ENCODE measurements around the gene ARL2BP. TPM values are rescaled to one million over a fixed set of nuclear protein-coding genes. Genes with fewer than 3 reads are reported as not detected.

ARL2BP gene
- total RNA-seq, 1 donor from 2014 or later, result 60.0 TPM

DNA sequence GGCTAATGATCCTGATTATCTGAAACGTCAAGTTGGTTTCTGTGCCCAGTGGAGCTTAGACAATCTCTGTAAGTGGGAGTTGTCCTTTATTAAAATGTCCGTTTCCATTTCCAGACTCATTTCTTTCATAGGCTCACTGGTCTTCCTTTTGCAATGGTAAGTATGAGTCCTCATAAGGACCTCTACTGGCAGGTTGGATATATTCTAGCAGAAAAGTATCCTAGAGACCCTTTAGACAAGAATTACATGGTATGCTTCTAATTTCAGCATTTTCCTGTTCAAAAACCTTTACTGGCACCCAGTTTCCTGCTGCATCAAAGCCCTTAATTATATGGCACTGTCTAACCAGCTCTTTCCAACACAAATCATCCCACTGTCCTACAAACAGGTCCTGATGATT lies 28.1 kb upstream of the ARL2BP start:
- TF ChIP-seq, protein P1, sequence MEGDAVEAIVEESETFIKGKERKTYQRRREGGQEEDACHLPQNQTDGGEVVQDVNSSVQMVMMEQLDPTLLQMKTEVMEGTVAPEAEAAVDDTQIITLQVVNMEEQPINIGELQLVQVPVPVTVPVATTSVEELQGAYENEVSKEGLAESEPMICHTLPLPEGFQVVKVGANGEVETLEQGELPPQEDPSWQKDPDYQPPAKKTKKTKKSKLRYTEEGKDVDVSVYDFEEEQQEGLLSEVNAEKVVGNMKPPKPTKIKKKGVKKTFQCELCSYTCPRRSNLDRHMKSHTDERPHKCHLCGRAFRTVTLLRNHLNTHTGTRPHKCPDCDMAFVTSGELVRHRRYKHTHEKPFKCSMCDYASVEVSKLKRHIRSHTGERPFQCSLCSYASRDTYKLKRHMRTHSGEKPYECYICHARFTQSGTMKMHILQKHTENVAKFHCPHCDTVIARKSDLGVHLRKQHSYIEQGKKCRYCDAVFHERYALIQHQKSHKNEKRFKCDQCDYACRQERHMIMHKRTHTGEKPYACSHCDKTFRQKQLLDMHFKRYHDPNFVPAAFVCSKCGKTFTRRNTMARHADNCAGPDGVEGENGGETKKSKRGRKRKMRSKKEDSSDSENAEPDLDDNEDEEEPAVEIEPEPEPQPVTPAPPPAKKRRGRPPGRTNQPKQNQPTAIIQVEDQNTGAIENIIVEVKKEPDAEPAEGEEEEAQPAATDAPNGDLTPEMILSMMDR (IDR thresholded peaks at IDR 0.05), result no peak
- no peak for ATAC-seq

DNA sequence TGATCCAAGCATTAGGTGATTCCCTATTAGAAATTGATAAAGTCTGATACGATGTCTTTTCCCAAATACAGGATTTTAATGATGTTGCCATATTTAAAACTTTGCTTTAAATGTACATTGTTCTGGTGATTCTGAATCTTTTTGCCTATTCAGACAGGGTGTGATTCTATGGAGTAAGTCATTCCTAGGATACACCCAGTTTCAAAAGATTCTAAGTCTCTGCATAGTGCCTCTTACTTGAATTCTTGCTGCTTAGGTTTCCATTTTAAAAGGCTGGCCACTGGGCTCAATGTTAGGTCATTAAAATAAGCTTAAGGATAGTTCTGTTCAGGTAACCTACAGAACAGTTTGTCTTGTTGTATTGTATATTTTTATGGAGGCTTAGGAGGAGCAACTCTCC lies 22.0 kb upstream of the ARL2BP start:
- H3K36me3 ChIP-seq, result peaks cover 93% of the 10 kb centered on the region
- no peak for ATAC-seq
- H3K27ac ChIP-seq, result no peak overlapping the region
- H3K4me1 ChIP-seq, result no peaks in the 10 kb centered on the region
- TF ChIP-seq, protein P1 (IDR thresholded peaks at IDR 0.05), result no peak
- intact Hi-C loops (cut with DNase I), result no loop called here
- no peaks in the 10 kb centered on the region for H3K9me3 ChIP-seq
- no peak overlapping the region for H3K4me3 ChIP-seq
- H3K27me3 ChIP-seq, result no peaks in the 10 kb centered on the region
- no peak for DNase-seq

More for the DNA sequence above, 28.1 kb upstream of the ARL2BP start:
- Histone ChIP-seq H3K4me3 (no peak overlapping the region), H3K4me1 (no peaks in the 10 kb centered on the region), H3K36me3 (peaks cover 95% of the 10 kb centered on the region), H3K9me3 (peaks cover 13% of the 10 kb centered on the region), H3K27me3 (no peaks in the 10 kb centered on the region), H3K27ac (no peak overlapping the region)
- no peak for DNase-seq
- intact Hi-C loops (cut with DNase I), result no loop called here

DNA sequence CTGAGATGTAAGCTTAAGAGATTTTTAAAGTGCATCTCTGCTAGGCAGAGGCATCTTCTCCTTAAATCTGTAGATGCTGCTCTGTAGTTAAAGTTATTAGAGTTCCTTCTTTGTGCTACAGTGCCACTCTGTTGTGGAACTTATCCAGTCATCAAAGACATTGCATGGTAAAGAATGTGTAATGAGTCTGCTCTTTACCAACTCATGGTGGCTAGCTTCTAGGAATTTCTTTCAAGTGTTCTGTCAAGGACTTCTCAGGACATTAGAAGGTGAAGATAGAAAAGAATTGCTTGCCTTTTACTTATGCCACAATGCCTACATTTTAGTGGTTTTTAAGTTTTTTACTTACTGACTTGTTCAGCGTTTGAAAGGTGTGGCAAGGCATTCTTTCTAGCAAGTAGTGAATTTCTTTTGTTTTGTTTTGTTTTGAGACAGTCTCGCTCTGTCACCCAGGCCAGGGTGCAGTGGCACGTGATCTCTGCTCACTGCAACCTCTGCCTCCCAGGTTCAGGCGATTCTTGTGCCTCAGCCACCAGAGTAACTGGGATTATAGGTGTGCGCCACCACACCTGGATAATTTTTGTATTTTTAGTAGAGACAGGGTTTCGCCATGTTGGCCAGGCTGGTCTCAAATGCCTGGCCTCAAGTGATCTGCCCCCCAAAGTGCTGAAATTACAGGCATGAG lies 20.3 kb upstream of the ARL2BP start:
- H3K4me1 ChIP-seq, result no peaks in the 10 kb centered on the region
- no peak overlapping the region for H3K4me3 ChIP-seq
- H3K27me3 ChIP-seq, result no peaks in the 10 kb centered on the region
- TF ChIP-seq, protein P1 (IDR thresholded peaks at IDR 0.05), result no peak
- intact Hi-C loops (cut with DNase I), result no loop called here
- no peak for ATAC-seq
- DNase-seq, result no peak
- no peaks in the 10 kb centered on the region for H3K9me3 ChIP-seq
- H3K36me3 ChIP-seq, result peaks cover 96% of the 10 kb centered on the region
- no peak overlapping the region for H3K27ac ChIP-seq

DNA sequence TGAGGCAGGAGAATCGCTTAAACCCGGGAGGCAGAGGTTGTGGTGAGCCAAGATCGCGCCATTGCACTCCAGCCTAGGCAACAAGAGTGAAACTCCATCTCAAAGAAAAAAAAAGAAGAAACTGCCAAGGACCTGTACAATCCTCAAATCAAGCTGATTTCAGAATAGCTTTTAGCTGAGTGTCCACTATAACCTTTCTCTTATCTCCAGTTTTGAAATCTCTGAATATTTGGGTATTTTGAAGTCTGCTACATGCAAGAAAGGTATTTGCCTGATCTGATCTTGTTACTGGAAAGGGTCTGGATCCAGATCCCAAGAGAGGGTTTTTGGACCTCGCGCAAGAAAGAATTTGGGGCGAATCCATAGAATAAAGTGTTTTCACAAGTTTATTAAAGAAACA lies 19.1 kb upstream of the ARL2BP start:
- DNase-seq (no peak), ATAC-seq (no peak)
- TF ChIP-seq, protein P1 (IDR thresholded peaks at IDR 0.05), result no peak
- intact Hi-C loops (cut with DNase I), result no loop called here
- H3K27me3 ChIP-seq, result no peaks in the 10 kb centered on the region
- no peak overlapping the region for H3K27ac ChIP-seq
- H3K36me3 ChIP-seq, result peaks cover 95% of the 10 kb centered on the region
- no peaks in the 10 kb centered on the region for H3K9me3 ChIP-seq
- no peaks in the 10 kb centered on the region for H3K4me1 ChIP-seq
- H3K4me3 ChIP-seq, result no peak overlapping the region

DNA sequence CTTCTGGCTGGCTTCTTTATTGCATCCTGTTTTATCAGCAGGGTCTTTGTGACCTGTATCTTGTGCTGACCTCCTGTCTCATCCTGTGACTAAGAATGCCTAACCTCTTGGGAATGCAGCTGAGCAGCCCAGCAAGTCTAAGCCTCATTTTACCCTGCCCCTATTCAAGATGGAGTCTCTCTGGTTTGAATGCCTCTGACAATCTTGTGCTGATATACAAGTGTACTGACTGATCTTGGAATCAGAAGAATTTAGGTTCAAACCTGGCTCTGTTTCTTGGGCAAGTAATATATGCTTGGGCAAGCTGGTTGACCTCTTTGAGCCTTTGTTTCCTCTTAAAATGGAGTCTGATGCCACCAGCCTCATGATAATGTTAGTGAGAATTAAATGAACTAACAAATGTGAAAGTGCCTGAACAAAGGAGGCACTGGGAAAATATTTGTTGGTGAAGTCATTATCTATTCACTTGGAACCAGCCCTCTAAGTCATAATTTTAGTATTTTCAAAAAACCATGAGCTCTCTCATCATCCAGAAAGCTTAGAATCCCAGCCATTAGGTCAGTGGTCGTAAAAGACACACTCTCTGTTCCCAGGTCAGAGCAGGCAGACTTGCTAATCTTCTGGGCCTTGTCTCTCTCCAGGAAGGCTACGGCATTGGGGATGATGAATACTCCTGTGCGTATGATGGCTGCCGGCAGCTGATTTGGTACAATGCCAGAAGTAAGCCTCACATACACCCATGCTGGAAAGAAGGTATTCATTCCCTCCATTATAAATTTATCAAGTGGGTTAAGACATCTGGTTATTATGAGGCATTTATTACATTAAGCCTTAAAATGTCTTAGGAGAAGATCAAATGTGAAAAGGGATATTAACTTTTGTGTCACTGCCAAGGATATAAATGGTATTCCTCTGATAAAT lies 18.1 kb upstream of the ARL2BP start:
- peaks cover 95% of the 10 kb centered on the region for H3K36me3 ChIP-seq
- no peak overlapping the region for H3K27ac ChIP-seq
- DNase-seq (no peak), ATAC-seq (no peak)
- no peaks in the 10 kb centered on the region for H3K27me3 ChIP-seq
- H3K4me3 ChIP-seq, result no peak overlapping the region
- no peaks in the 10 kb centered on the region for H3K9me3 ChIP-seq
- intact Hi-C loops (cut with DNase I), result no loop called here
- TF ChIP-seq, protein P1 (IDR thresholded peaks at IDR 0.05), result no peak
- no peaks in the 10 kb centered on the region for H3K4me1 ChIP-seq

Data from upper lobe of right lung (tissue), 1 donor.